HepG2 (cell line): ENCODE results near the gene PPM1H. TPM values are rescaled to one million over a fixed set of nuclear protein-coding genes. Genes with fewer than 3 reads are reported as not detected.
A peak's percentile ranks its signal among the peaks of the same experiment; 100 is the strongest.

ENCODE experiments used
- CAMTA2 ChIP-seq: sonication (generic); formaldehyde crosslinking; IDR thresholded peaks from 2 replicates; pipeline ENCODE4 v1.4.0; 2020; ENCODE audit warnings: mild to moderate bottlenecking, missing genetic modification reagents, borderline replicate concordance
- KAT7 ChIP-seq: IDR thresholded peaks from 2 replicates; pipeline ENCODE4 v1.6.1; 2018; ENCODE audit warnings: borderline replicate concordance, missing compliant biosample characterization
- NFIB ChIP-seq: sonication (generic); formaldehyde crosslinking; IDR thresholded peaks from 2 replicates; pipeline ENCODE4 v1.9.0; 2021; ENCODE audit warnings: missing genetic modification reagents, mild to moderate bottlenecking, borderline replicate concordance
- POGZ ChIP-seq: sonication (generic); formaldehyde crosslinking; IDR thresholded peaks from 2 replicates; pipeline ENCODE4 v1.4.0; 2020; ENCODE audit warnings: mild to moderate bottlenecking, missing genetic modification reagents
- POLR2G ChIP-seq: fragments of 200-400 bp; formaldehyde crosslinking; IDR thresholded peaks from 2 replicates; pipeline ENCODE4 v1.6.1; 2018; ENCODE audit warnings: mild to moderate bottlenecking, low read depth, low read length, moderate library complexity
- SETDB1 ChIP-seq: sonication (generic); formaldehyde crosslinking; IDR thresholded peaks from 2 replicates; pipeline ENCODE4 v1.5.1; 2020; ENCODE audit warnings: missing genetic modification reagents, mild to moderate bottlenecking, borderline replicate concordance
- TARDBP ChIP-seq: sonication (generic); formaldehyde crosslinking; IDR thresholded peaks from 2 replicates; pipeline ENCODE4 v1.8.0; 2022; ENCODE audit warnings: mild to moderate bottlenecking, missing genetic modification reagents
- ZBTB1 ChIP-seq: sonication (generic); formaldehyde crosslinking; IDR thresholded peaks from 2 replicates; pipeline ENCODE4 v1.4.0; 2020; ENCODE audit warnings: missing genetic modification reagents, borderline replicate concordance
- ZBTB42 ChIP-seq: sonication (generic); formaldehyde crosslinking; IDR thresholded peaks from 2 replicates; pipeline ENCODE4 v1.5.0; 2020; ENCODE audit warnings: mild to moderate bottlenecking, missing genetic modification reagents
- ZC3H13 ChIP-seq: sonication (generic); formaldehyde crosslinking; IDR thresholded peaks from 2 replicates; pipeline ENCODE4 v1.8.1; 2023; ENCODE audit warnings: mild to moderate bottlenecking, missing genetic modification reagents, moderate library complexity
- ZFP37 ChIP-seq: sonication (generic); formaldehyde crosslinking; IDR thresholded peaks from 2 replicates; pipeline ENCODE4 v1.4.0; 2020; ENCODE audit warnings: missing genetic modification reagents, borderline replicate concordance
- ZFP82 ChIP-seq: sonication (generic); formaldehyde crosslinking; IDR thresholded peaks from 2 replicates; pipeline ENCODE4 v1.5.1; 2020; ENCODE audit warnings: mild to moderate bottlenecking, missing genetic modification reagents, borderline replicate concordance
- ZNF225 ChIP-seq: sonication (generic); formaldehyde crosslinking; IDR thresholded peaks from 2 replicates; pipeline ENCODE4 v1.4.0; 2020; ENCODE audit warnings: mild to moderate bottlenecking, missing genetic modification reagents
- ZNF274 ChIP-seq: sonication (generic); formaldehyde crosslinking; IDR thresholded peaks from 2 replicates; pipeline ENCODE4 v1.5.1; 2020; ENCODE audit warnings: mild to moderate bottlenecking, missing genetic modification reagents
- ZNF788 ChIP-seq: sonication (generic); formaldehyde crosslinking; IDR thresholded peaks from 2 replicates; pipeline ENCODE4 v1.5.0; 2020; ENCODE audit warnings: mild to moderate bottlenecking, missing genetic modification reagents, borderline replicate concordance
- polyA plus RNA-seq, 8 experiments: library from polyadenylated mRNA; depleted of rRNA in 3 of 8; stranded (reverse) in 7 of 8; unstranded in 1 of 8; fragments of >200 nt; fragmentation: Illumina TruSeq in 4 of 8; extraction: Trizol in 4 of 8; gene quantifications; 2 replicates each; pipeline versions ENCODE4 v1.2.1 to v1.2.3, GENCODE V29; 2011 to 2016; ENCODE audit warnings: low read depth in 4 of 8, missing spikeins in 1 of 8, mixed read lengths in 1 of 8; ENCODE audit not compliant: insufficient read depth in 1 of 8
- total RNA-seq, 5 experiments: library from RNA; depleted of rRNA; stranded (reverse); fragments of >200 nt; fragmentation: Illumina TruSeq; extraction: Trizol; gene quantifications; 2 replicates each; pipeline ENCODE4 v1.2.3, GENCODE V29; 2016; ENCODE audit warnings: low read depth in 1 of 5
- TF ChIP-seq, protein P1 (sequence below): sonication (generic); formaldehyde crosslinking; IDR thresholded peaks from 2 replicates; pipeline ENCODE4 v1.5.0; 2020; ENCODE audit warnings: mild to moderate bottlenecking, missing genetic modification reagents, moderate library complexity
- TF ChIP-seq, protein P2 (sequence below): sonication (generic); formaldehyde crosslinking; IDR thresholded peaks from 2 replicates; pipeline ENCODE4 v1.4.0; 2020; ENCODE audit warnings: missing genetic modification reagents
- TF ChIP-seq, protein P3 (sequence below): sonication (generic); formaldehyde crosslinking; IDR thresholded peaks from 2 replicates; pipeline ENCODE4 v1.8.0; 2022; ENCODE audit warnings: mild to moderate bottlenecking, missing genetic modification reagents
- TF ChIP-seq, protein P4 (sequence below): sonication (generic); formaldehyde crosslinking; IDR thresholded peaks from 2 replicates; pipeline ENCODE4 v1.4.0; 2020; ENCODE audit warnings: missing genetic modification reagents
- TF ChIP-seq, protein P5 (sequence below): sonication (generic); formaldehyde crosslinking; IDR thresholded peaks from 2 replicates; pipeline ENCODE4 v1.5.0; 2020; ENCODE audit warnings: mild to moderate bottlenecking, missing genetic modification reagents

PPM1H gene
- total and polyA plus RNA-seq, 2 of the 13 experiments (the other 11 are each of a cell fraction or from before 2014, with no cell fraction given) = 29.1 to 38.1 TPM

DNA sequence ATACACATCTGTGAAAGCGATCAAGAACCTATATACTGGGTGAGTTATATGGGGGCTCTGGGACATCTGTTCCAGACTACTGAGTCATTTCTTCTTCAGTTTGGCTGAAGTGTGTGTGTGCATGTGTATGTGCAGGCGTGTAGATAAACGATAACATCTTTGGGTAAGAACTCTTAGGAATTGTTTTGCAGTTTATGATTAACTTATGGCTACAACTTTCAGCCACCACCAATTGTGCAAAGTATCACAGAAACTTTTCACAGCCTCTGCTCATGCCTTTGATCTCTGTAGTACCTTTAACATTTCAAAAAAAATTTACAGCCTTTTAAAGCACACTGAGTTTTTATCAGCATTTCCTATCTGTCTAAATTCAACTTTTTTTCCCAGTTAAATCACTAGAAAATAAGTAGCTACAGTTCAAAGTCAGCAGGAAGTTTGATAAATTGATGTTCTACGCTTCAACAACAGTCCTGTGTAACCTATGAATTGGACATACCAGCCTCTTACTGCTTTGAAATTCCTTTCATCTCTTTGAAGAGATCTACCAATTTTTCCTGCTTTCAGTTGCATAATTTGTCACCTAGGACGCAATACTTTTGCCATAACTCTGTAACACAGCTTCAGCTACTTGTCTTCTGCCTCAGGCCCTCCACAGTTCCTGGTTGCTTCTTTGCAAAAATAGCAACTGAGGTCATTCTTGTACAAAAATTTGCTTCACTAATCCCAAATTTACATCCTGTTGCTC, 43.0 kb downstream of the PPM1H start (continued):
- TF ChIP-seq, protein P1, sequence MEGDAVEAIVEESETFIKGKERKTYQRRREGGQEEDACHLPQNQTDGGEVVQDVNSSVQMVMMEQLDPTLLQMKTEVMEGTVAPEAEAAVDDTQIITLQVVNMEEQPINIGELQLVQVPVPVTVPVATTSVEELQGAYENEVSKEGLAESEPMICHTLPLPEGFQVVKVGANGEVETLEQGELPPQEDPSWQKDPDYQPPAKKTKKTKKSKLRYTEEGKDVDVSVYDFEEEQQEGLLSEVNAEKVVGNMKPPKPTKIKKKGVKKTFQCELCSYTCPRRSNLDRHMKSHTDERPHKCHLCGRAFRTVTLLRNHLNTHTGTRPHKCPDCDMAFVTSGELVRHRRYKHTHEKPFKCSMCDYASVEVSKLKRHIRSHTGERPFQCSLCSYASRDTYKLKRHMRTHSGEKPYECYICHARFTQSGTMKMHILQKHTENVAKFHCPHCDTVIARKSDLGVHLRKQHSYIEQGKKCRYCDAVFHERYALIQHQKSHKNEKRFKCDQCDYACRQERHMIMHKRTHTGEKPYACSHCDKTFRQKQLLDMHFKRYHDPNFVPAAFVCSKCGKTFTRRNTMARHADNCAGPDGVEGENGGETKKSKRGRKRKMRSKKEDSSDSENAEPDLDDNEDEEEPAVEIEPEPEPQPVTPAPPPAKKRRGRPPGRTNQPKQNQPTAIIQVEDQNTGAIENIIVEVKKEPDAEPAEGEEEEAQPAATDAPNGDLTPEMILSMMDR = no peak
- TF ChIP-seq ZBTB1 (CRISPR knock-in tag) (no peak), ZFP37 (CRISPR knock-in tag) (no peak), KAT7 (no peak), ZNF274 (CRISPR knock-in tag) (no peak), ZNF788 (no peak), CAMTA2 (CRISPR knock-in tag) (no peak), POLR2G (no peak), TARDBP (CRISPR knock-in tag) (peak; percentile 83), ZBTB42 (CRISPR knock-in tag) (no peak), ZFP82 (peak; percentile 39; the same call in 1 of the 2 replicates), POGZ (CRISPR knock-in tag) (peak; percentile 75), SETDB1 (CRISPR knock-in tag) (no peak), NFIB (CRISPR knock-in tag) (no peak), ZC3H13 (CRISPR knock-in tag) (no peak), ZNF225 (CRISPR knock-in tag) (no peak)
- TF ChIP-seq, protein P2, sequence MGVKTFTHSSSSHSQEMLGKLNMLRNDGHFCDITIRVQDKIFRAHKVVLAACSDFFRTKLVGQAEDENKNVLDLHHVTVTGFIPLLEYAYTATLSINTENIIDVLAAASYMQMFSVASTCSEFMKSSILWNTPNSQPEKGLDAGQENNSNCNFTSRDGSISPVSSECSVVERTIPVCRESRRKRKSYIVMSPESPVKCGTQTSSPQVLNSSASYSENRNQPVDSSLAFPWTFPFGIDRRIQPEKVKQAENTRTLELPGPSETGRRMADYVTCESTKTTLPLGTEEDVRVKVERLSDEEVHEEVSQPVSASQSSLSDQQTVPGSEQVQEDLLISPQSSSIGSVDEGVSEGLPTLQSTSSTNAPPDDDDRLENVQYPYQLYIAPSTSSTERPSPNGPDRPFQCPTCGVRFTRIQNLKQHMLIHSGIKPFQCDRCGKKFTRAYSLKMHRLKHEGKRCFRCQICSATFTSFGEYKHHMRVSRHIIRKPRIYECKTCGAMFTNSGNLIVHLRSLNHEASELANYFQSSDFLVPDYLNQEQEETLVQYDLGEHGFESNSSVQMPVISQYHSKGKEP = no peak
- TF ChIP-seq, protein P3, sequence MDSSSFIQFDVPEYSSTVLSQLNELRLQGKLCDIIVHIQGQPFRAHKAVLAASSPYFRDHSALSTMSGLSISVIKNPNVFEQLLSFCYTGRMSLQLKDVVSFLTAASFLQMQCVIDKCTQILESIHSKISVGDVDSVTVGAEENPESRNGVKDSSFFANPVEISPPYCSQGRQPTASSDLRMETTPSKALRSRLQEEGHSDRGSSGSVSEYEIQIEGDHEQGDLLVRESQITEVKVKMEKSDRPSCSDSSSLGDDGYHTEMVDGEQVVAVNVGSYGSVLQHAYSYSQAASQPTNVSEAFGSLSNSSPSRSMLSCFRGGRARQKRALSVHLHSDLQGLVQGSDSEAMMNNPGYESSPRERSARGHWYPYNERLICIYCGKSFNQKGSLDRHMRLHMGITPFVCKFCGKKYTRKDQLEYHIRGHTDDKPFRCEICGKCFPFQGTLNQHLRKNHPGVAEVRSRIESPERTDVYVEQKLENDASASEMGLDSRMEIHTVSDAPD = peak; percentile 92
- TF ChIP-seq, protein P4, sequence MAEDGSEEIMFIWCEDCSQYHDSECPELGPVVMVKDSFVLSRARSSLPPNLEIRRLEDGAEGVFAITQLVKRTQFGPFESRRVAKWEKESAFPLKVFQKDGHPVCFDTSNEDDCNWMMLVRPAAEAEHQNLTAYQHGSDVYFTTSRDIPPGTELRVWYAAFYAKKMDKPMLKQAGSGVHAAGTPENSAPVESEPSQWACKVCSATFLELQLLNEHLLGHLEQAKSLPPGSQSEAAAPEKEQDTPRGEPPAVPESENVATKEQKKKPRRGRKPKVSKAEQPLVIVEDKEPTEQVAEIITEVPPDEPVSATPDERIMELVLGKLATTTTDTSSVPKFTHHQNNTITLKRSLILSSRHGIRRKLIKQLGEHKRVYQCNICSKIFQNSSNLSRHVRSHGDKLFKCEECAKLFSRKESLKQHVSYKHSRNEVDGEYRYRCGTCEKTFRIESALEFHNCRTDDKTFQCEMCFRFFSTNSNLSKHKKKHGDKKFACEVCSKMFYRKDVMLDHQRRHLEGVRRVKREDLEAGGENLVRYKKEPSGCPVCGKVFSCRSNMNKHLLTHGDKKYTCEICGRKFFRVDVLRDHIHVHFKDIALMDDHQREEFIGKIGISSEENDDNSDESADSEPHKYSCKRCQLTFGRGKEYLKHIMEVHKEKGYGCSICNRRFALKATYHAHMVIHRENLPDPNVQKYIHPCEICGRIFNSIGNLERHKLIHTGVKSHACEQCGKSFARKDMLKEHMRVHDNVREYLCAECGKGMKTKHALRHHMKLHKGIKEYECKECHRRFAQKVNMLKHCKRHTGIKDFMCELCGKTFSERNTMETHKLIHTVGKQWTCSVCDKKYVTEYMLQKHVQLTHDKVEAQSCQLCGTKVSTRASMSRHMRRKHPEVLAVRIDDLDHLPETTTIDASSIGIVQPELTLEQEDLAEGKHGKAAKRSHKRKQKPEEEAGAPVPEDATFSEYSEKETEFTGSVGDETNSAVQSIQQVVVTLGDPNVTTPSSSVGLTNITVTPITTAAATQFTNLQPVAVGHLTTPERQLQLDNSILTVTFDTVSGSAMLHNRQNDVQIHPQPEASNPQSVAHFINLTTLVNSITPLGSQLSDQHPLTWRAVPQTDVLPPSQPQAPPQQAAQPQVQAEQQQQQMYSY (CRISPR knock-in tag) = no peak
- TF ChIP-seq, protein P5, sequence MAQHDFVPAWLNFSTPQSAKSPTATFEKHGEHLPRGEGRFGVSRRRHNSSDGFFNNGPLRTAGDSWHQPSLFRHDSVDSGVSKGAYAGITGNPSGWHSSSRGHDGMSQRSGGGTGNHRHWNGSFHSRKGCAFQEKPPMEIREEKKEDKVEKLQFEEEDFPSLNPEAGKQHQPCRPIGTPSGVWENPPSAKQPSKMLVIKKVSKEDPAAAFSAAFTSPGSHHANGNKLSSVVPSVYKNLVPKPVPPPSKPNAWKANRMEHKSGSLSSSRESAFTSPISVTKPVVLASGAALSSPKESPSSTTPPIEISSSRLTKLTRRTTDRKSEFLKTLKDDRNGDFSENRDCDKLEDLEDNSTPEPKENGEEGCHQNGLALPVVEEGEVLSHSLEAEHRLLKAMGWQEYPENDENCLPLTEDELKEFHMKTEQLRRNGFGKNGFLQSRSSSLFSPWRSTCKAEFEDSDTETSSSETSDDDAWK = no peak
